Right renal pelvis (tissue), 4 donors: ENCODE results near the gene TPRX2. TPM values are rescaled to one million over a fixed set of nuclear protein-coding genes. Genes with fewer than 3 reads are reported as not detected.
"Not testable (repeated sequence)": the region's sequence is repeated elsewhere in the genome, so short reads cannot be mapped to it uniquely, and the experiment has no call there.

Experiments used
- DNase-seq, 4 donors: peaks; one replicate each; pipeline ENCODE4 v3.0.0-alpha.2; 2013; ENCODE audit warnings: low read depth in 4 of 4, low spot score in 3 of 4, missing footprints in 1 of 4
- polyA plus RNA-seq, 4 donors: library from polyadenylated mRNA; unstranded; fragments of 120-200 nt; gene quantifications; one replicate each; pipeline ENCODE4 v1.2.1, GENCODE V29; 2013; ENCODE audit not compliant: insufficient read length in 4 of 4

TPRX2 gene
- polyA plus RNA-seq, result not detected

- not testable (repeated sequence) for DNase-seq
These were observed at the start of gene TPRX2 for GRCh38 chr19:47858646-47859285. TSS of gene TPRX2 (plus strand) at chr19:47859235. CDS start at chr19:47859247, 12 bp downstream.

- peak; percentile 31 to 39 (median 34) for DNase-seq
These were observed 45.6 kb upstream of the TPRX2 start for GRCh38 chr19:47813304-47813994.

GRCh38 chr19:47813995-47814328, 45.1 kb upstream of the TPRX2 start:
- no peak for DNase-seq

- not testable (repeated sequence) for DNase-seq
These were observed 42.8 kb upstream of the TPRX2 start for GRCh38 chr19:47816270-47816669.

GRCh38 chr19:47818221-47818620, 40.8 kb upstream of the TPRX2 start:
- not testable (repeated sequence) for DNase-seq

GRCh38 chr19:47819858-47820257, 39.2 kb upstream of the TPRX2 start:
- DNase-seq, result no peak

GRCh38 chr19:47820410-47820809, 38.6 kb upstream of the TPRX2 start:
- no peak for DNase-seq

GRCh38 chr19:47821460-47822020, 37.5 kb upstream of the TPRX2 start, which contains the start of gene CRX:
TSS of gene CRX (plus strand) at chr19:47821937. CDS start at chr19:47834444, 12,507 bp downstream.
- no peak for DNase-seq

GRCh38 chr19:47824396-47824795, 34.6 kb upstream of the TPRX2 start:
- no peak for DNase-seq

- no peak for DNase-seq
These were observed 32.2 kb upstream of the TPRX2 start for GRCh38 chr19:47826800-47827199.

- DNase-seq, result no peak
These were observed 26.3 kb upstream of the TPRX2 start for GRCh38 chr19:47832723-47833122.

GRCh38 chr19:47836038-47836437, 23.0 kb upstream of the TPRX2 start:
- DNase-seq, result no peak

- no peak for DNase-seq
These were observed 19.6 kb upstream of the TPRX2 start for GRCh38 chr19:47839411-47839810.

GRCh38 chr19:47839913-47840312, 19.1 kb upstream of the TPRX2 start:
- peak in 1 of 4 donors; percentile 27 for DNase-seq

GRCh38 chr19:47842941-47843340, 16.1 kb upstream of the TPRX2 start:
- no peak for DNase-seq

GRCh38 chr19:47848425-47848822, 10.6 kb upstream of the TPRX2 start:
- no peak for DNase-seq

GRCh38 chr19:47848823-47849473, 10.1 kb upstream of the TPRX2 start:
- no peak for DNase-seq

- no peak for DNase-seq
These were observed 6.0 kb upstream of the TPRX2 start for GRCh38 chr19:47853003-47853402.

GRCh38 chr19:47854459-47854858, 4.6 kb upstream of the TPRX2 start:
- no peak for DNase-seq

- DNase-seq, result not testable (repeated sequence)
These were observed 804 bp upstream of the TPRX2 start for GRCh38 chr19:47858231-47858630.

GRCh38 chr19:47859838-47860237, 803 bp downstream of the TPRX2 start:
- not testable (repeated sequence) for DNase-seq
